ENCODE measurements around the gene BLOC1S5.
"Not testable (repeated sequence)": the region's sequence is repeated elsewhere in the genome, so short reads cannot be mapped to it uniquely, and the experiment has no call there.

The BLOC1S5 gene

GRCh38 chr6:7991536-7991935 lies 72.7 kb downstream of the BLOC1S5 start:
- no peak for DNase-seq

GRCh38 chr6:7986219-7986618 lies 78.0 kb downstream of the BLOC1S5 start:
- no peak for DNase-seq

- not testable (repeated sequence) for DNase-seq
These were observed 80.2 kb downstream of the BLOC1S5 start for GRCh38 chr6:7983967-7984366.

- DNase-seq = no peak
These were observed 84.4 kb downstream of the BLOC1S5 start for GRCh38 chr6:7979831-7980230.

GRCh38 chr6:7978736-7979135 lies 85.5 kb downstream of the BLOC1S5 start:
- no peak for DNase-seq

GRCh38 chr6:7976485-7977056 lies 87.6 kb downstream of the BLOC1S5 start:
- DNase-seq = no peak

- DNase-seq = no peak
These were observed 88.4 kb downstream of the BLOC1S5 start for GRCh38 chr6:7975764-7976146.

GRCh38 chr6:7974938-7975763 lies 89.0 kb downstream of the BLOC1S5 start:
- DNase-seq = no peak

GRCh38 chr6:7974565-7974937 lies 89.6 kb downstream of the BLOC1S5 start:
- DNase-seq = no peak

GRCh38 chr6:7973584-7973983 lies 90.6 kb downstream of the BLOC1S5 start:
- no peak for DNase-seq

GRCh38 chr6:7971499-7971898 lies 92.7 kb downstream of the BLOC1S5 start:
- DNase-seq = no peak

GRCh38 chr6:7970616-7971015 lies 93.6 kb downstream of the BLOC1S5 start:
- DNase-seq = no peak
